KOPT-K1 (cell line): ENCODE measurements around the gene CREB5.
"Not testable (repeated sequence)": the region's sequence is repeated elsewhere in the genome, so short reads cannot be mapped to it uniquely, and the experiment has no call there.

Experiments used
- H3K27ac ChIP-seq: fragments of 200-600 bp; sonication (generic); 2 replicates; pipeline ENCODE4 v1.5.1; 2016; ENCODE audit warnings: antibody characterized with exemption, mild to moderate bottlenecking, low read depth, low read length; ENCODE audit not compliant: poor library complexity, severe bottlenecking
- H3K36me3 ChIP-seq: fragments of 200-600 bp; sonication (generic); 2 replicates; pipeline ENCODE4 v1.5.1; 2017; ENCODE audit warnings: antibody characterized with exemption, mild to moderate bottlenecking, low read length, moderate library complexity; ENCODE audit not compliant: insufficient read depth
- H3K9me3 ChIP-seq: fragments of 200-600 bp; sonication (generic); 2 replicates; pipeline ENCODE4 v1.5.1; 2017; ENCODE audit warnings: antibody characterized with exemption, low read length, mild to moderate bottlenecking; ENCODE audit not compliant: insufficient read depth, poor library complexity, severe bottlenecking

The CREB5 gene

DNA sequence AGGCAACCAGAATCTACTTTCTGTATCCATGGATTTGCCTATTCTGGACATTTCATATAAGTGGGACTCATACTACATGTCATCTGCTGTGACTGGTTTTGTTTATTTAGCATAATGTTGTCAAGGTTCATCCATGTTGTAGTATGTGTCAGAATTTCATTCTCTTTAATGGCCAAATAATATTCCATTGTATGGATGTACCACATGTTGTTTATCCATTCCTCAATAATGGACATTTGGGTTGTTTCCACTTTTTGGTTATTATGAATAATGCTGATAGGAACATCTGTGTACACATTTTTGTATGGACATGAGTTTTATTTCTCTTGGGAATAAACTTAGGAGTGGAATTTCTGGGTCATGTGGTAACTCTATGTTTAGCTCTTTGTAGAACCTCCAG lies 133.7 kb downstream of the CREB5 start:
- Histone ChIP-seq H3K27ac (no peak overlapping the region), H3K9me3 (peaks cover 18% of the 10 kb centered on the region), H3K36me3 (no peaks in the 10 kb centered on the region)

DNA sequence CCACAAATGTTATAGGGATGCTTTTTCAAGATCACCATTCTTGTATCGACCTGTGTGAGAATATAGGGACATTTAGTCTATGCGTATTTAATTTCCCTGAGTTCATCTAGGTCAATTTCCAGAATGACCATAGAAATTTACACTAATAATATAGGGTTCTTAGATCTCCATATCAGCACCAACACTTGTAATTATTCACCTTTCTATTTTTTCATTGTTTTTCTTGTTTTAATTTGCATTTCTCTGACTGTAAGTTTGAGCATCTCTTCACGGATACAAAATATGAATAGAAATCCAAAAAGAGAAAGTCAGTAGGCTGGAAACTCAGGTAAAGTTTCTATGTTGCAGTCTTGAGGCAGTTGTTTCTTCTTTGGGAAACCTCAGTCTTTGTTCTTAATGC lies 134.8 kb downstream of the CREB5 start:
- H3K27ac ChIP-seq = no peak overlapping the region
- H3K36me3 ChIP-seq = no peaks in the 10 kb centered on the region
- H3K9me3 ChIP-seq = peaks cover 18% of the 10 kb centered on the region

DNA sequence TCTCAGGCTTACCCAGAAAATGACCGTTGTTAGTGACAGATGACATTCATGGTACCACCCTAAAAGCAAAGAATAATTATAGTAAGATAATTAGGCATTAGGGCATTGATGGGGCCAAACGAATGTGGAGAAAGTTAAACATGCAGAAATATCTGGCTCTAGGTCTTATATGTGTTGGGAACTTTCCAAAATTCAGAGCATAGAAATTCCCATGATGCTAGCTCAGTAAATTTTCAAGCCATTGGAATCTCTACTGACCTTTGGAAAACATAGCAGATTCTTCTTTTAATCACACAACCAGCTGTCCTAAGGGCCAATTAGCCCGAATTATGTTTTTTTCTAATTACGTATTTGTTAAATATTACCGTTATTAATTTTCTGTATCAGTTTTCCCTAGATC lies 136.1 kb downstream of the CREB5 start:
- Histone ChIP-seq H3K27ac (no peak overlapping the region), H3K9me3 (peaks cover 18% of the 10 kb centered on the region), H3K36me3 (no peaks in the 10 kb centered on the region)

DNA sequence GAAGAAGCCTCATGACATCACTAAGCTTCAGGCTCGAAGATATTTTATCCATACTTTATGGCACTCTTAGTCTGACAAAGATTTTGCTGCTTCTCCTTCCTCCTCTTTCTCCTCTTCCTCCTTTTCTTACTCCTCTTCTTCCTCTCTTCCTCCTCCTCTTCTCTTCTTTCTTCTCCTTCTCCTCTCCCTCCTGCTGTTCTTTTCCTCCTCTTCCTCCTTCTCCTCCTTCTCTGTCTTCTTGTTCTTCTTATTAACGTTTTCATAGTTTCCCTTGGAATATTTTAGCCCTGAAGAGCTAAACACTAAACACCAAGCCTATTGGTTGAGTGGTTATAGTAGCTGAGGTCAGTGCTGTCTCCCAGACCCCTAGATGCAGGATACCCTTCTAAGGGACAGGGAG lies 137.7 kb downstream of the CREB5 start:
- peaks cover 18% of the 10 kb centered on the region for H3K9me3 ChIP-seq
- no peaks in the 10 kb centered on the region for H3K36me3 ChIP-seq
- H3K27ac ChIP-seq = no peak overlapping the region

DNA sequence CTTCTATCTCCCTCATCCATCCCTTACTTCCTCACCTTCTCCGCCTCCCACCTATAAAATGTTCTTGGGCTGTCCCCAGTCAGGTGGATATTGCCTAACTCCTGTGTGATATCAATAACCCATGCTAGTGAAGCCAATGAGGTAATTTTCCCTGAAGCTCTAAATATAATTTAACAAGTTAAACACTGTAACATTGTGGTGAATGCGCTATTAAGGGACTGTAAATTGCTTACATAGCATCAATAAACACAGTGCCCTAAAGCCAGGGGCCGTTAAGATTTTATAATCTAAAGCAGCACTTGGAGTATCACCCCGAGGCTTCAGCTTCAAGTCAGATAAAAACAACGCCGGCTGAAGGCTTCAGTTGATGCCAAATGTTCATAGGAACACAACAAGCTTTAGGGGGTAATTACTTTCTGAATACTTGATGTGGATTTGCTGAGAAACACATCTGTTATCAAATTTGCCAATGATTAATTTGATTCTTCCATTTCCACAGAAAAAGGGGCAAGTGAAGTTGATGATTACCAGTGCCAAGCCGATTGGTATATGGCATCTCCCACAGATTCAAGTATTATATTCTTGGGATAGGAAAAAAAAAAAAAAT lies 138.4 kb downstream of the CREB5 start:
- Histone ChIP-seq H3K27ac (no peak overlapping the region), H3K36me3 (no peaks in the 10 kb centered on the region)

DNA sequence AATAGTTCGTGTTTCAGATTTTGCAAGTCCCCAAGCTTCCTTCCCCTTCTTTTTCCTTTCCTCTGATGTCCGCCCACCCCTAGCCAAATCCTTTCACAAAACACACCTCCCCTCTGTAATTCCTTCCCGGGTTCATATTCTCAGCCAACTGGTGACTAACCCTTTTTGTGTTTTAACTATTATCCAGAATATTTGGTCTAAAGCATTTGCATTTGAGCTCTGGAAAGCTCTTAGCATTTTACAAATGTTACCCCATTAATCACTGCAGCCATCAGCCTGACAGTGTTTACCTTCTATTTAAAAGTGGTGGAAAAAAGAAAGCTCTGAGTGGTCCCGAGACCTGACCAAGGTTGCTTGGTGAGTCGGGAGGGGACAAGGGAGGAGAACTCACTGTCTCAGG lies 139.0 kb downstream of the CREB5 start:
- H3K36me3 ChIP-seq = no peaks in the 10 kb centered on the region
- H3K9me3 ChIP-seq = peaks cover 15% of the 10 kb centered on the region
- H3K27ac ChIP-seq = no peak overlapping the region

More for the DNA sequence above, 138.4 kb downstream of the CREB5 start:
- peaks cover 18% of the 10 kb centered on the region for H3K9me3 ChIP-seq

DNA sequence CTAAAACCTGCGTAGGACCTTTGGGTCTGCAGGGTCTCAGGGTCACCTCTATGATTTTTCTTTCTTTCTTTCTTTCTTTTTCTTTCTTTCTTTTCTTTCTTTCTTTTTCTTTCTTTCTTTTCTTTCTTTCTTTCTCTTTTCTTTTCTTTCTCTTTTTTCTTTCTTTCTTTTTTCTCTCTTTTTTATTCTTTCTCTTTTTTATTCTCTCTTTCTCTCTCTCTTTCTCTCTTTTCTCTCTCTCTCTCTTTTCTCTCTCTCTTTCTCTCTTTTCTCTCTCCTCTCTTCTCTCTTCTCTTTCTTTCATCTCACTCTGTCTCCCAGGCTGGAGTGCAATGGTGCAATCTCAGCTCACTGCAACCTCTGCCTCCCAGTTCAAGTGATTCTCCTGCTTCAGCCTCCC lies 139.4 kb downstream of the CREB5 start:
- not testable (repeated sequence) for H3K27ac ChIP-seq, H3K36me3 ChIP-seq
- peaks cover 10% of the 10 kb centered on the region for H3K9me3 ChIP-seq

DNA sequence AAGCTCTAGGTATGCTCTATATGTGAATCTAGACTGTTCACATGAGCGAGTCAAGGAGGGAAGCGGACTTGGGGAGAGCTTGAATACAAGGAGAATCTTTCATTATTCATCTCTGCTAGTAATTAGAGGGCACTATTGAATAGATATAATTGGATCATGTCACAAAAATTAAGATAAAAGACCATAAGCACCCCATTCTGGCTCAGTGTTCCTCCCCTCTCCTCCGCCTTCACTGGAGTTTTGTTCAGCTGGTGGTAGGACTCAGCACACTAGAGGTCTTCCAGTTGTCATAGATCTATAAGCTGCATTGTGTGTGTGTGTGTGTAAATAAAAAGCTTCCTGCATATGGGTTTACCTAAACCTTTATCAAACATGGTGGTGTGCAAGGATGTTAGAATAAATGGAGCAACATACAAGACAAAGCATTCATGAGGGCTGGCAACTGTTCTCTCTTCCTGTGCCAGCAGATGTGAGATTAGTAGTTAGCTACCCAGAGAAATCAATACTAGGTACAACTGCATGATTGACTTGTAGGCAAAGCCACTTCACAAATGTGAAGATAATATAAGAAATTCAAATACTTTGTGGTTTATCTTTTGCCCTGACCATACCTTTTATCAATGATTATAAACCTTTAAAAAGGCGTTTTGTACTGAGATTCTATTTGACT lies 142.6 kb downstream of the CREB5 start:
- H3K36me3 ChIP-seq = no peaks in the 10 kb centered on the region
- no peaks in the 10 kb centered on the region for H3K9me3 ChIP-seq
- no peak overlapping the region for H3K27ac ChIP-seq

DNA sequence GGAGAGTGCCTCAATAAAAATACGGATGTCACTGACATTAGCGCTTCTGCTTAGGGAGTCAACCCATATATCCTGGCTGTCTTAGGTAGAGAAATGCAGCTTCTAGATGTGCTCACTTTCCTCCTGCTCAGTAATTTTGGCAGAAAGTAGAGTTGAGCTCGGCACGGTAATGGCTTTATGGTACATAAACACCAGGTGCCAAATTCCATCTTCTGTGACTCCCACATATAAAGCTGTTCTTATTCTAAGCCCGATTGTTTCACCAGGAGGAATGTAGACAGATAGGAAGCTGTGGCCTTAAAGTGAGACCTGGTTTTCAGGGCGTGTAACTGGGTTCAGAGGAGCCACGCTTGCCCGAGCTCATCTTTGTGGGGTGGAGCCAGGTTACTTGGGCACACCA lies 143.7 kb downstream of the CREB5 start:
- H3K27ac ChIP-seq = no peak overlapping the region
- H3K9me3 ChIP-seq = no peaks in the 10 kb centered on the region
- no peaks in the 10 kb centered on the region for H3K36me3 ChIP-seq

DNA sequence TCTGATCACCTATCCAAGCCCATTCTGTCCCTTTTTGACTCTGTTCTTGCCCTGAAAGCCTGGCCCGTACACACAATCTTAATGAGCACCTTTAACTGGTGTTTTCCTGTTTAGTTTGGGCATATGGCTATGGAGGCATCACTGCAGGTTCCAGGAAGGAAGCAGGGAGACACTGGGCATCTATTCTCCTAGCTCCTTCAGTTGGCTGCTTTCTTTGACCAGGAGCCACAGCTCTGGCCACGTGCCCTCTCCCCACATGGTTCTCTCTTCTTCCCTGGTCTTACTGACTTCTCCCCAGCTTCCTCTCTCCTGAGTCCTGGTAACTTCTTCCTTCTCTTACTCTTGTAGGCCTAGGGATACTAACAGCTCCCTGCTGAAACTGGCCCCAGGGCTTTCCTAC lies 144.4 kb downstream of the CREB5 start:
- Histone ChIP-seq H3K27ac (no peak overlapping the region), H3K9me3 (no peaks in the 10 kb centered on the region), H3K36me3 (no peaks in the 10 kb centered on the region)

DNA sequence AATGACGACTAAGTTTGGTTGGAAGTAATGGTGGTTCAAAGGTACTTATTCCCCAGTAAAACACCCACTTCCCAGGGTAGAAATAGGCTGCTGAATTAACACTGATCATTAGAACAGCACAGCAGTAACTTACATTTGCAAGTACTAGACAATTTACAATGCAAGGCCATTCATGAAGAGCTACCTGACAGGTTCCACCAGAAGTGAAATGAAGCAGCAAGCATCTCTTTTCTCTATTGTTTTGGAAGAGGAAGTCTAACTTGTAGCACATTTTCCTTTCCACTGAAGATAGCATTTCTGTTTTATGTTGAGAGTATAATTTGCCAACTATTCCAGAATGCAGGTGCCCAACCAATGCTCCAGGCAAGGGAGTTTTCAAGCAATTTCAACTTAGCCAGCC lies 145.9 kb downstream of the CREB5 start:
- no peak overlapping the region for H3K27ac ChIP-seq
- H3K9me3 ChIP-seq = no peaks in the 10 kb centered on the region
- no peaks in the 10 kb centered on the region for H3K36me3 ChIP-seq

DNA sequence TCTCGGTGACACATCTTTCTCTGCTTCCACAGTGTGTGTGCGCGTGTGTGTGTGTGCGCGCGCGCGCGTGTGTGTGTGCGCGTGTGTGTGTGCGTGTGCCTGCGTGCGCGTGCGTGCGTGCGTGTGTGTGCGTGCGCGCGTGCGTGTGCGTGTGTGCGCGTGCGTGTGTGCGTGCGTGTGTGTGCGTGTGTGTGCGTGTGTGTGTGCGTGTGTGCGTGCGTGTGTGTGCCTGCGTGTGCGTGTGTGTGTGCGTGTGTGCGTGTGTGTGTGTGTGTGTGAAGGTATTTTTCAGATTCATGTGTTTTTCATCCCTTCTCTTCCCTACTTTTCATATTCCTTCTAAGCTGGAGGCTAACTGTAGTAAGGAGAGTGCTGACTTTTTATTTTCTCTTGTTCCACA lies 148.4 kb downstream of the CREB5 start:
- Histone ChIP-seq H3K27ac (no peak overlapping the region), H3K36me3 (no peaks in the 10 kb centered on the region), H3K9me3 (no peaks in the 10 kb centered on the region)

DNA sequence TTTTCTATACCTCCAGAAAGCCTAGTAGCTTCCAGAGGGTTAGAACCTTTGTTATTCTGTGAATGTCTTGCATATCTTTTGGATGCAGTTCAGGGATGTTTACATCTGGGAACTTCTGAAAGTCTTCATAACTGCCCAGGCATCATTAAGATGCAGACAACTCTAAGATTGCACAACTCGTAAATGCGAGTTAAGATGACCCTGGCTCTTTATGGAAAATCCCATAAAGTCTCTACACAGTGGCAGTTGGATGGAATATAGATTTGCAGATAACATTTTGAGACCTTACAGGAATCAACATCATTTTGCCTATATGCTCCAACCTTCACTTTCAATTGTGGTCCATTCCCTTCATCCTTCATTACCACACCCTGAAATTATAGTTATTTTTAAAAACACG lies 151.7 kb downstream of the CREB5 start:
- H3K27ac ChIP-seq = no peak overlapping the region
- no peaks in the 10 kb centered on the region for H3K9me3 ChIP-seq
- no peaks in the 10 kb centered on the region for H3K36me3 ChIP-seq

DNA sequence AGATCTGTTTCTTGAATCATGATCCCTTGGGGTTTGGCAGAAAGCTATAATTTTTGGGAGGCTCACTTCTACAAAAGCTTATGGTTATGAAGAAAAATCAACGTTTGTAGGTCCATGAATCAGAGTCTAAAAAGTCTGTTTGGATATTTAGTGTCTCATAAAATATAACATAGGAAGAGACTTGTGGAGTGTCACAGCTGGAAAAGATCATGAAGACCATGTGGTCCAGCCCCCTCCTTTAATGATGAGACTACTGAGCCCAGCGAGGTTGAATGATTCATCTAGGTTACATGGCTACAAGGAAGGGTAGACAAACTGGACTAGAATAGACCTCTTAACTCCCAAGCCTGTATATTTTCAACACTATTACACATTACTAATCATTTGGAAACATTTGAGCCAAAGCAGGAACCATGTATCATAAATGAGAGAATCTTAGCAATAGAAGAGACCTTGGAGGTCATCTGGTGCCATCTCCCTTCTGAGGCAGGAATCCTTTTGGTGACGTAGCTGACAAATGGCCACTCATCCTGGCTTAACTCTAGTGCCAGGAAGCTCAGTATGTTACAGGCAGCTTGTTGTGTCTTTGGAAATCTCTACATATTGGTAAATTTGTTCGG lies 152.5 kb downstream of the CREB5 start:
- Histone ChIP-seq H3K9me3 (no peaks in the 10 kb centered on the region), H3K27ac (no peak overlapping the region), H3K36me3 (no peaks in the 10 kb centered on the region)

DNA sequence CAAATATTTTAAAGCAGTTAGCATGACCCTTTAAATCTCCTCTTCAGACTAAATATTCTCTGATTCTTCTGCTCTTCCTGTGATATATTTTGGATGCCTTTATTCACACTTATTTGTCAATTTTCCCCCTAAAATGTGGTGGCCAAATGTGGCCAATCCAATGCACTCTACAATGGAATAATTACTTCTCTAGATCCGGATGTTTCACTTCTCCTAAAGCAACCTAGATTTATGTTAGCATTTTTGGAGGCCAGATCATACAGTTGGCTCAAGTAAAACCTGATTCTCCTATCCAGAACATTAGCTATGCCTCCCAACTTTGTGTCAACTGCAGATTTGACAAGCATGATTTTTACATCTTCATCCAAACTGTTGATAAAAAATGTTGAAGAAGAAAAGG lies 153.7 kb downstream of the CREB5 start:
- Histone ChIP-seq H3K27ac (no peak overlapping the region), H3K36me3 (no peaks in the 10 kb centered on the region), H3K9me3 (no peaks in the 10 kb centered on the region)
